Measurements from ENCODE around the gene LRP1.

Gene LRP1

GRCh38 chr12:57164454-57164853 lies 36.2 kb downstream of the LRP1 start:
- DNase-seq (no peak), ATAC-seq (no peak)
- Mint-ChIP-seq H3K27me3 (no peaks in the 10 kb centered on the region), H3K27ac (no peak overlapping the region), H3K4me1 (peaks cover 15% of the 10 kb centered on the region), H3K9me3 (no peaks in the 10 kb centered on the region), H3K4me3 (no peak overlapping the region)

- DNase-seq (no peak), ATAC-seq (no peak)
- no peaks in the 10 kb centered on the region for H3K27me3 Mint-ChIP-seq
- H3K9me3 Mint-ChIP-seq: no peaks in the 10 kb centered on the region
- peaks cover 15% of the 10 kb centered on the region for H3K4me1 Mint-ChIP-seq
- no peak overlapping the region for H3K27ac Mint-ChIP-seq
- no peak overlapping the region for H3K4me3 Mint-ChIP-seq
These were observed 36.8 kb downstream of the LRP1 start for GRCh38 chr12:57164966-57165625.

- DNase-seq (no peak), ATAC-seq (no peak)
- no peaks in the 10 kb centered on the region for H3K9me3 Mint-ChIP-seq
- no peak overlapping the region for H3K27ac Mint-ChIP-seq
- no peaks in the 10 kb centered on the region for H3K27me3 Mint-ChIP-seq
- H3K4me3 Mint-ChIP-seq: no peak overlapping the region
- peaks cover 15% of the 10 kb centered on the region for H3K4me1 Mint-ChIP-seq
These were observed 37.5 kb downstream of the LRP1 start for GRCh38 chr12:57165741-57166140.

GRCh38 chr12:57166971-57167371 lies 38.7 kb downstream of the LRP1 start:
- no peak for DNase-seq
- Mint-ChIP-seq H3K9me3 (no peaks in the 10 kb centered on the region), H3K4me3 (no peak overlapping the region), H3K27me3 (no peaks in the 10 kb centered on the region), H3K27ac (peak overlapping the region in 1 of 2 donors; percentile 85), H3K4me1 (peaks cover 15% of the 10 kb centered on the region)
- peak; percentile 75 for ATAC-seq

GRCh38 chr12:57168058-57168457 lies 39.8 kb downstream of the LRP1 start:
- no peaks in the 10 kb centered on the region for H3K9me3 Mint-ChIP-seq
- peaks cover 15% of the 10 kb centered on the region for H3K4me1 Mint-ChIP-seq
- no peak for ATAC-seq
- no peak overlapping the region for H3K27ac Mint-ChIP-seq
- no peaks in the 10 kb centered on the region for H3K27me3 Mint-ChIP-seq
- no peak for DNase-seq
- H3K4me3 Mint-ChIP-seq: no peak overlapping the region

- H3K4me3 Mint-ChIP-seq: no peak overlapping the region
- H3K4me1 Mint-ChIP-seq: peaks cover 15% of the 10 kb centered on the region
- H3K27ac Mint-ChIP-seq: no peak overlapping the region
- H3K9me3 Mint-ChIP-seq: no peaks in the 10 kb centered on the region
- no peaks in the 10 kb centered on the region for H3K27me3 Mint-ChIP-seq
- no peak for DNase-seq
- ATAC-seq: no peak
These were observed 40.9 kb downstream of the LRP1 start for GRCh38 chr12:57169046-57169795.

GRCh38 chr12:57169969-57170368 lies 41.7 kb downstream of the LRP1 start:
- DNase-seq: no peak
- Mint-ChIP-seq H3K4me3 (no peak overlapping the region), H3K4me1 (peaks cover 15% of the 10 kb centered on the region), H3K27me3 (no peaks in the 10 kb centered on the region), H3K27ac (peak overlapping the region; percentile 45 to 54), H3K9me3 (no peaks in the 10 kb centered on the region)
- no peak for ATAC-seq

- DNase-seq (no peak), ATAC-seq (no peak)
- H3K27ac Mint-ChIP-seq: peak overlapping the region in 1 of 2 donors; percentile 54
- no peak overlapping the region for H3K4me3 Mint-ChIP-seq
- no peaks in the 10 kb centered on the region for H3K9me3 Mint-ChIP-seq
- H3K27me3 Mint-ChIP-seq: no peaks in the 10 kb centered on the region
- peaks cover 15% of the 10 kb centered on the region for H3K4me1 Mint-ChIP-seq
These were observed 42.1 kb downstream of the LRP1 start for GRCh38 chr12:57170408-57170807.

- Mint-ChIP-seq H3K27me3 (no peaks in the 10 kb centered on the region), H3K4me1 (peaks cover 15% of the 10 kb centered on the region), H3K4me3 (no peak overlapping the region), H3K27ac (no peak overlapping the region), H3K9me3 (no peaks in the 10 kb centered on the region)
- ATAC-seq (no peak), DNase-seq (no peak)
These were observed 42.6 kb downstream of the LRP1 start for GRCh38 chr12:57170927-57171326.

- H3K9me3 Mint-ChIP-seq: no peaks in the 10 kb centered on the region
- no peak overlapping the region for H3K4me3 Mint-ChIP-seq
- no peak overlapping the region for H3K27ac Mint-ChIP-seq
- H3K4me1 Mint-ChIP-seq: peaks cover 10% of the 10 kb centered on the region
- no peak for ATAC-seq
- no peaks in the 10 kb centered on the region for H3K27me3 Mint-ChIP-seq
- no peak for DNase-seq
These were observed 43.4 kb downstream of the LRP1 start for GRCh38 chr12:57171668-57172067.

- no peaks in the 10 kb centered on the region for H3K4me1 Mint-ChIP-seq
- no peaks in the 10 kb centered on the region for H3K27me3 Mint-ChIP-seq
- H3K4me3 Mint-ChIP-seq: no peak overlapping the region
- ATAC-seq (peak; percentile 59), DNase-seq (no peak)
- H3K9me3 Mint-ChIP-seq: no peaks in the 10 kb centered on the region
- H3K27ac Mint-ChIP-seq: no peak overlapping the region
These were observed 44.8 kb downstream of the LRP1 start for GRCh38 chr12:57173089-57173488.

- no peaks in the 10 kb centered on the region for H3K4me1 Mint-ChIP-seq
- ATAC-seq (no peak), DNase-seq (no peak)
- no peak overlapping the region for H3K27ac Mint-ChIP-seq
- no peak overlapping the region for H3K4me3 Mint-ChIP-seq
- H3K9me3 Mint-ChIP-seq: no peaks in the 10 kb centered on the region
- no peaks in the 10 kb centered on the region for H3K27me3 Mint-ChIP-seq
These were observed 45.4 kb downstream of the LRP1 start for GRCh38 chr12:57173683-57174082.

GRCh38 chr12:57175428-57176138 lies 47.3 kb downstream of the LRP1 start:
- Mint-ChIP-seq H3K4me3 (no peak overlapping the region), H3K9me3 (no peaks in the 10 kb centered on the region), H3K27me3 (no peaks in the 10 kb centered on the region), H3K4me1 (no peaks in the 10 kb centered on the region), H3K27ac (no peak overlapping the region)
- DNase-seq (peak; percentile 36 to 41), ATAC-seq (no peak)

- Mint-ChIP-seq H3K4me1 (no peaks in the 10 kb centered on the region), H3K4me3 (no peak overlapping the region), H3K9me3 (no peaks in the 10 kb centered on the region), H3K27me3 (no peaks in the 10 kb centered on the region), H3K27ac (no peak overlapping the region)
- no peak for DNase-seq
- ATAC-seq: no peak
These were observed 47.8 kb downstream of the LRP1 start for GRCh38 chr12:57176139-57176477.

- no peaks in the 10 kb centered on the region for H3K27me3 Mint-ChIP-seq
- DNase-seq: no peak
- H3K4me1 Mint-ChIP-seq: no peaks in the 10 kb centered on the region
- no peak overlapping the region for H3K4me3 Mint-ChIP-seq
- H3K27ac Mint-ChIP-seq: no peak overlapping the region
- H3K9me3 Mint-ChIP-seq: no peaks in the 10 kb centered on the region
- no peak for ATAC-seq
These were observed 48.6 kb downstream of the LRP1 start for GRCh38 chr12:57176846-57177245.

- Mint-ChIP-seq H3K9me3 (no peaks in the 10 kb centered on the region), H3K4me3 (no peak overlapping the region), H3K27me3 (no peaks in the 10 kb centered on the region), H3K4me1 (no peaks in the 10 kb centered on the region), H3K27ac (no peak overlapping the region)
- ATAC-seq (no peak), DNase-seq (no peak)
These were observed 49.1 kb downstream of the LRP1 start for GRCh38 chr12:57177354-57177753.

Measured in stimulated activated naive CD8-positive, alpha-beta T cell treated with anti-CD3 and anti-CD28 coated beads, Interleukin-15, amount 100 ng/mL, for 72 hours (primary cell).